HCT116 (cell line): ENCODE measurements around the gene PATL2. TPM values are rescaled to one million over a fixed set of nuclear protein-coding genes. Genes with fewer than 3 reads are reported as not detected.

ENCODE experiments used
- ATAC-seq: fragments of 200-7000 bp; cut with Tn5 transposase; 2 replicates; pipeline ENCODE4 v1.9.1; 2020; ENCODE audit warnings: mild to moderate bottlenecking, moderate library complexity
- BruUV-seq: library from RNA; stranded (reverse); fragments of 400-500 nt; replicated peaks from 2 replicates; lab custom pipeline; 2021; lab: Mats Ljungman, UMichigan
- CTCF ChIA-PET: fragments of 300-600 bp; sonication (Branson Sonifier 250); formaldehyde crosslinking; loops from one replicate; lab custom pipeline; 2021; ENCODE audit warnings: antibody characterized with exemption; lab: Charles Lee
- POLR2A ChIA-PET: fragments of 300-600, 350-600 bp; sonication (Branson Sonifier 250); formaldehyde crosslinking; loops from one replicate; lab custom pipeline; 2021; ENCODE audit warnings: antibody characterized with exemption; lab: Charles Lee
- RAD21 ChIA-PET, 2 experiments: fragments of 300-600 bp; sonication (Branson Sonifier 250); formaldehyde crosslinking; loops; one replicate each; lab custom pipeline; 2023; ENCODE audit warnings: low total read pairs in 2 of 2; ENCODE audit not compliant: uncharacterized antibody in 2 of 2, unreplicated experiment in 2 of 2, low non-redundant PET in 1 of 2; lab: Charles Lee
- DNase-seq: peaks from one replicate; pipeline ENCODE4 v3.0.0-alpha.2; 2010; ENCODE audit warnings: low read depth, low spot score
- H2AFZ ChIP-seq: fragments of 200-600 bp; shearing (Covaris generic), sonication (generic); 2 replicates; pipeline ENCODE4 v1.6.1; 2017; ENCODE audit warnings: low read depth, mixed run types, mixed read lengths, antibody characterized with exemption, low read length; ENCODE audit not compliant: poor library complexity, severe bottlenecking
- H3K27ac ChIP-seq: 2 replicates; pipeline ENCODE4 v1.5.1; 2012; ENCODE audit warnings: low read depth, low read length
- H3K27me3 ChIP-seq: fragments of 200-600 bp; sonication (generic); 2 replicates; pipeline ENCODE4 v1.6.1; 2016; ENCODE audit warnings: mixed run types, low read length, mixed read lengths; ENCODE audit not compliant: insufficient read depth
- H3K36me3 ChIP-seq, 2 experiments: fragments of 200-500 bp in 1 of 2; fragments of 200-600 bp in 1 of 2; sonication (Bioruptor generic) in 1 of 2; sonication (generic) in 1 of 2; 2 replicates each; pipeline versions ENCODE4 v1.5.1 to v1.6.1; 2014 to 2016; ENCODE audit warnings: low read length in 2 of 2, inconsistent platforms in 1 of 2, mixed read lengths in 1 of 2, mixed run types in 1 of 2; ENCODE audit not compliant: insufficient read depth in 2 of 2, control insufficient read depth in 1 of 2
- H3K4me1 ChIP-seq, 2 experiments: fragments of 200-600 bp in 1 of 2; sonication (generic) in 1 of 2; 2 replicates each; pipeline versions ENCODE4 v1.5.1 to v1.6.1; 2012 to 2017; ENCODE audit warnings: low read length in 2 of 2, inconsistent platforms in 1 of 2, mild to moderate bottlenecking in 1 of 2, mixed read lengths in 1 of 2, mixed run types in 1 of 2, moderate library complexity in 1 of 2; ENCODE audit not compliant: insufficient read depth in 2 of 2, control insufficient read depth in 1 of 2
- H3K4me2 ChIP-seq: fragments of 200-600 bp; sonication (generic); 2 replicates; pipeline ENCODE4 v1.6.1; 2017; ENCODE audit warnings: mixed run types, low read length, mixed read lengths
- H3K4me3 ChIP-seq, 2 experiments: fragments of 200-600 bp in 1 of 2; sonication (generic) in 1 of 2; replicated peaks in 1 of 2; 2 replicates each; pipeline ENCODE4 v1.5.1; 2011 to 2016; ENCODE audit warnings: low read length in 2 of 2, control low read depth in 1 of 2, low read depth in 1 of 2, mild to moderate bottlenecking in 1 of 2, mixed read lengths in 1 of 2, mixed run types in 1 of 2
- H3K79me2 ChIP-seq: fragments of 200-600 bp; sonication (generic); 2 replicates; pipeline ENCODE4 v1.6.1; 2017; ENCODE audit warnings: mild to moderate bottlenecking, mixed run types, low read length, moderate library complexity, mixed read lengths; ENCODE audit not compliant: insufficient read depth
- H3K9ac ChIP-seq: fragments of 200-600 bp; sonication (generic); 2 replicates; pipeline ENCODE4 v1.6.1; 2016; ENCODE audit warnings: low read length, mixed read lengths
- H3K9me2 ChIP-seq: fragments of 200-600 bp; sonication (generic), shearing (Covaris generic); 2 replicates; pipeline ENCODE4 v1.6.1; 2017; ENCODE audit warnings: mixed run types, mild to moderate bottlenecking, moderate library complexity; ENCODE audit not compliant: insufficient read depth
- H3K9me3 ChIP-seq, 2 experiments: fragments of 200-500 bp in 1 of 2; fragments of 200-600 bp in 1 of 2; sonication (Bioruptor generic) in 1 of 2; sonication (generic) in 1 of 2; 2 replicates each; pipeline ENCODE4 v1.6.1; 2014 to 2017; ENCODE audit warnings: low read length in 2 of 2, mixed read lengths in 2 of 2, inconsistent platforms in 1 of 2, low read depth in 1 of 2, mild to moderate bottlenecking in 1 of 2, mixed run types in 1 of 2, moderate library complexity in 1 of 2; ENCODE audit not compliant: control insufficient read depth in 1 of 2, insufficient read depth in 1 of 2
- H4K20me1 ChIP-seq: fragments of 200-600 bp; sonication (generic), shearing (Covaris generic); 2 replicates; pipeline ENCODE4 v1.6.1; 2017; ENCODE audit warnings: mixed run types, mild to moderate bottlenecking, moderate library complexity; ENCODE audit not compliant: insufficient read depth
- EGR1 ChIP-seq: IDR thresholded peaks from 2 replicates; pipeline ENCODE4 v1.6.1; 2012; ENCODE audit warnings: low read depth
- RAD21 ChIP-seq: IDR thresholded peaks from 2 replicates; pipeline ENCODE4 v1.6.1; 2012; ENCODE audit warnings: low read depth, mild to moderate bottlenecking
- SP1 ChIP-seq: IDR thresholded peaks from 2 replicates; pipeline ENCODE4 v1.6.1; 2012; ENCODE audit warnings: low read depth
- ZFX ChIP-seq: fragments of 450-650 bp; IDR thresholded peaks from 2 replicates; pipeline ENCODE4 v1.6.1; 2017
- intact Hi-C: fragments of 100-400 bp; cut with micrococcal nuclease; formaldehyde crosslinking; loops from 2 replicates; pipeline ENCODE4 v1.10.0; 2022
- total RNA-seq: library from RNA; stranded (reverse); gene quantifications from one replicate; pipeline ENCODE4 v1.2.1, GENCODE V29; 2021; ENCODE audit not compliant: unreplicated experiment

Gene PATL2
- total RNA-seq, 1 experiment from 2014 or later = 1.2 TPM

DNA sequence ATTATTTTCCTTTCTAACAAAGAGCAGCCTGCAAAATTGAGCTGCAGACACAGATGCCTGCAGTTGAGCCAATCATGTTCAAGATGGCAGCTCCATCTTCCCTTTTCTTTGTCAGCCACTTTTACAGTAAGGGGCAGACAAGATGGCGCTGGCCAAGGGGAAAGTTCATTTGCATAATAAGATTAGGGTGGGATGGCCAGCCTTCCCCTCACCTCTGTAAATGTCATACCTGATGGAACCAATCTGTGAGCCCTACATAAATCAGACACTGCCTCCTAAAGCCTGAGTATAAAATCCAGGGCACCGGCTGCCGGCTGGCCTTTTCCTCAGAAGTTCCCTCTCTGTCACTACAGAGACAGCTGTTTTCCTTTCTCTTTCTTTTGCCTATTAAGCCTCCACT, 15.8 kb downstream of the PATL2 start:
- H3K9me2 ChIP-seq = no peaks in the 10 kb centered on the region
- ChIA-PET RAD21 (no interaction called here), POLR2A (interaction anchor here (1.1 to 1.2 kb wide), 2 partner anchors 13 to 16 kb away, joined by 3 read pairs; partner anchors contain the start of genes B2M and PATL2)
- H2AFZ ChIP-seq = no peak overlapping the region
- H3K27me3 ChIP-seq = no peaks in the 10 kb centered on the region
- no peak for DNase-seq
- no peaks in the 10 kb centered on the region for H3K4me1 ChIP-seq
- no peak overlapping the region for H3K9ac ChIP-seq
- no peaks in the 10 kb centered on the region for H3K9me3 ChIP-seq
- intact Hi-C loops = no loop called here
- H3K4me2 ChIP-seq = no peak overlapping the region
- H4K20me1 ChIP-seq = no peaks in the 10 kb centered on the region
- BruUV-seq = no TSS peak
- TF ChIP-seq EGR1 = no peak
- TF ChIP-seq SP1 = no peak
- no peak for TF ChIP-seq RAD21
- TF ChIP-seq, all 23 proteins: peak for 0
- Histone ChIP-seq H3K36me3 (no peaks in the 10 kb centered on the region), H3K79me2 (no peaks in the 10 kb centered on the region), H3K4me3 (no peak overlapping the region), H3K27ac (no peak overlapping the region)
- no peak for ATAC-seq
- CTCF ChIA-PET = interaction anchor here (1.3 kb wide), 1 partner anchor 15 kb away, joined by 3 read pairs; no protein-coding TSS in a partner anchor

GRCh38 chr15:44694416-44694815, 16.7 kb downstream of the PATL2 start:
- ChIA-PET RAD21 (no interaction called here), CTCF (interaction anchor here (1.3 kb wide), 1 partner anchor 16 kb away, joined by 3 read pairs; no protein-coding TSS in a partner anchor)

More at GRCh38 chr15:44694416-44694815, 16.7 kb downstream of the PATL2 start:
- Histone ChIP-seq H4K20me1 (no peaks in the 10 kb centered on the region), H3K4me3 (no peak overlapping the region), H3K9ac (no peak overlapping the region), H3K27ac (no peak overlapping the region), H2AFZ (no peak overlapping the region), H3K9me3 (no peaks in the 10 kb centered on the region), H3K9me2 (no peaks in the 10 kb centered on the region), H3K27me3 (no peaks in the 10 kb centered on the region), H3K79me2 (no peaks in the 10 kb centered on the region), H3K4me2 (no peak overlapping the region), H3K4me1 (no peaks in the 10 kb centered on the region), H3K36me3 (no peaks in the 10 kb centered on the region)
- POLR2A ChIA-PET = no interaction called here
- DNase-seq (no peak), ATAC-seq (no peak)
- no TSS peak for BruUV-seq
- TF ChIP-seq ZFX = no peak
- intact Hi-C loops = no loop called here
